Mesenchymal stem cell (in vitro differentiated cells and primary cell): ENCODE data around the gene DNM1L.

Source experiments
- DNase-seq: peaks from one replicate; pipeline ENCODE4 v3.0.0-alpha.2; 2013
- H2AFZ ChIP-seq: one replicate; pipeline ENCODE4 v1.6.1; 2013; ENCODE audit warnings: low read depth, mild to moderate bottlenecking, control low read depth, inconsistent platforms, low read length, moderate library complexity
- H2AK5ac ChIP-seq: 2 replicates; pipeline ENCODE4 v1.6.1; 2013; ENCODE audit warnings: low read length, moderate library complexity, mild to moderate bottlenecking, inconsistent platforms; ENCODE audit not compliant: severe bottlenecking
- H2BK120ac ChIP-seq: one replicate; pipeline ENCODE4 v1.6.1; 2013; ENCODE audit warnings: low read depth, mild to moderate bottlenecking, inconsistent platforms, low read length, moderate library complexity
- H2BK12ac ChIP-seq, 2 experiments: one replicate each; pipeline ENCODE4 v1.6.1; 2013; ENCODE audit warnings: inconsistent platforms in 2 of 2, low read length in 2 of 2, mild to moderate bottlenecking in 2 of 2, moderate library complexity in 2 of 2, control low read depth in 1 of 2
- H2BK15ac ChIP-seq: one replicate; pipeline ENCODE4 v1.6.1; 2013; ENCODE audit warnings: mild to moderate bottlenecking, low read depth, inconsistent platforms; ENCODE audit not compliant: poor library complexity, severe bottlenecking
- H2BK5ac ChIP-seq: 2 replicates; pipeline ENCODE4 v1.6.1; 2013; ENCODE audit warnings: low read depth, mild to moderate bottlenecking, low read length, control low read depth, inconsistent platforms; ENCODE audit not compliant: poor library complexity, severe bottlenecking
- H3K14ac ChIP-seq, 2 experiments: one replicate each; pipeline ENCODE4 v1.6.1; 2013; ENCODE audit warnings: inconsistent platforms in 2 of 2, low read length in 2 of 2, control low read depth in 1 of 2, mild to moderate bottlenecking in 1 of 2, moderate library complexity in 1 of 2
- H3K18ac ChIP-seq, 2 experiments: one replicate each; pipeline ENCODE4 v1.6.1; 2013; ENCODE audit warnings: inconsistent platforms in 2 of 2, low read length in 2 of 2, control low read depth in 1 of 2, low read depth in 1 of 2, mild to moderate bottlenecking in 1 of 2
- H3K23ac ChIP-seq, 2 experiments: one replicate each; pipeline ENCODE4 v1.6.1; 2013; ENCODE audit warnings: inconsistent platforms in 2 of 2, low read length in 2 of 2, mild to moderate bottlenecking in 2 of 2, moderate library complexity in 2 of 2, control low read depth in 1 of 2
- H3K27ac ChIP-seq: 2 replicates; pipeline ENCODE4 v1.5.1; 2013; ENCODE audit warnings: mild to moderate bottlenecking, moderate library complexity, low read length, control low read depth, inconsistent platforms; ENCODE audit not compliant: poor library complexity, severe bottlenecking
- H3K27me3 ChIP-seq, 2 experiments: 2 replicates each; pipeline versions ENCODE4 v1.6.1 to v1.7.0; 2013; ENCODE audit warnings: low read length in 2 of 2, mild to moderate bottlenecking in 2 of 2, moderate library complexity in 2 of 2, control low read depth in 1 of 2, inconsistent platforms in 1 of 2; ENCODE audit not compliant: control insufficient read depth in 1 of 2, insufficient read depth in 1 of 2
- H3K36me3 ChIP-seq, 2 experiments: 2 replicates each; pipeline versions ENCODE4 v1.6.1 to v1.7.0; 2013; ENCODE audit warnings: low read length in 2 of 2, control low read depth in 1 of 2, inconsistent platforms in 1 of 2, low read depth in 1 of 2, mild to moderate bottlenecking in 1 of 2; ENCODE audit not compliant: insufficient read depth in 2 of 2, control insufficient read depth in 1 of 2
- H3K4ac ChIP-seq, 2 experiments: one replicate each; pipeline ENCODE4 v1.6.1; 2013; ENCODE audit warnings: inconsistent platforms in 2 of 2, low read length in 2 of 2, mild to moderate bottlenecking in 2 of 2, moderate library complexity in 2 of 2, control low read depth in 1 of 2, low read depth in 1 of 2
- H3K4me1 ChIP-seq: 2 replicates; pipeline ENCODE4 v1.6.1; 2013; ENCODE audit warnings: low read depth, low read length, control low read depth; ENCODE audit not compliant: control insufficient read depth, insufficient read depth
- H3K4me2 ChIP-seq: 2 replicates; pipeline ENCODE4 v1.6.1; 2013; ENCODE audit warnings: low read length, mild to moderate bottlenecking, inconsistent platforms; ENCODE audit not compliant: poor library complexity, severe bottlenecking
- H3K4me3 ChIP-seq, 2 experiments: 2 replicates each; pipeline versions ENCODE4 v1.5.1 to v1.7.0; 2013; ENCODE audit warnings: low read length in 2 of 2, mild to moderate bottlenecking in 2 of 2, control low read depth in 1 of 2, low read depth in 1 of 2; ENCODE audit not compliant: insufficient read depth in 1 of 2
- H3K79me1 ChIP-seq: replicated peaks from 2 replicates; pipeline ENCODE4 v1.6.1; 2013; ENCODE audit warnings: mild to moderate bottlenecking, control low read depth, low read length, inconsistent platforms; ENCODE audit not compliant: poor library complexity, severe bottlenecking
- H3K9ac ChIP-seq: 2 replicates; pipeline ENCODE4 v1.7.0; 2013; ENCODE audit warnings: mild to moderate bottlenecking, low read length, moderate library complexity
- H3K9me3 ChIP-seq: 2 replicates; pipeline ENCODE4 v1.7.0; 2013; ENCODE audit warnings: mild to moderate bottlenecking, low read length; ENCODE audit not compliant: control insufficient read depth
- H4K8ac ChIP-seq: one replicate; pipeline ENCODE4 v1.6.1; 2013; ENCODE audit warnings: inconsistent platforms, mild to moderate bottlenecking, low read length, moderate library complexity
- H4K91ac ChIP-seq: one replicate; pipeline ENCODE4 v1.6.1; 2013; ENCODE audit warnings: mild to moderate bottlenecking, low read length, inconsistent platforms
- WGBS: methylation state at CpG from one replicate; pipeline ENCODE4 v1.1.7; 2013; ENCODE audit warnings: mixed read lengths; 5-methylcytosine and 5-hydroxymethylcytosine counted together

Gene DNM1L

GRCh38 chr12:32736445-32736844, 57.3 kb downstream of the DNM1L start:
- Histone ChIP-seq H3K4ac (no peak overlapping the region), H2BK120ac (no peak overlapping the region), H3K14ac (no peak overlapping the region), H4K8ac (no peak overlapping the region), H3K27me3 (no peaks in the 10 kb centered on the region), H2BK15ac (no peak overlapping the region), H2BK5ac (no peak overlapping the region), H3K79me1 (peaks cover 15% of the 10 kb centered on the region), H3K9me3 (no peaks in the 10 kb centered on the region), H3K4me2 (no peak overlapping the region), H4K91ac (no peak overlapping the region), H2AK5ac (no peak overlapping the region), H2AFZ (no peak overlapping the region), H3K9ac (no peak overlapping the region), H3K27ac (no peak overlapping the region), H3K36me3 (peaks cover 14 to 94% of the 10 kb centered on the region in 2 experiments), H3K4me1 (no peaks in the 10 kb centered on the region), H3K18ac (no peak overlapping the region), H2BK12ac (no peak overlapping the region), H3K23ac (no peak overlapping the region), H3K4me3 (no peak overlapping the region)
- 91% methylated on average over 3 of the region's 3 CpGs for WGBS
- no peak for DNase-seq

- no peaks in the 10 kb centered on the region for H3K9me3 ChIP-seq
- no peak overlapping the region for H4K91ac ChIP-seq
- H3K27me3 ChIP-seq = no peaks in the 10 kb centered on the region
- H3K4me2 ChIP-seq = no peak overlapping the region
- peaks cover 13% of the 10 kb centered on the region for H3K79me1 ChIP-seq
- no peak overlapping the region for H2BK15ac ChIP-seq
- peaks cover 18 to 94% of the 10 kb centered on the region in 2 experiments for H3K36me3 ChIP-seq
- no peak overlapping the region for H2AFZ ChIP-seq
- H3K23ac ChIP-seq = no peak overlapping the region
- no peak overlapping the region for H3K9ac ChIP-seq
- no peak overlapping the region for H3K4me3 ChIP-seq
- H4K8ac ChIP-seq = no peak overlapping the region
- no peak overlapping the region for H3K4ac ChIP-seq
- no peak overlapping the region for H3K27ac ChIP-seq
- H3K14ac ChIP-seq = no peak overlapping the region
- H2BK12ac ChIP-seq = no peak overlapping the region
- H3K4me1 ChIP-seq = no peaks in the 10 kb centered on the region
- H2BK120ac ChIP-seq = no peak overlapping the region
- DNase-seq = no peak
- H2BK5ac ChIP-seq = no peak overlapping the region
- WGBS = 100% methylated on average over 1 of the region's 2 CpGs
- H2AK5ac ChIP-seq = no peak overlapping the region
- H3K18ac ChIP-seq = no peak overlapping the region
These were observed 58.6 kb downstream of the DNM1L start for GRCh38 chr12:32737715-32738114.

GRCh38 chr12:32739279-32739678, 60.2 kb downstream of the DNM1L start:
- H3K4me1 ChIP-seq = no peaks in the 10 kb centered on the region
- no peak overlapping the region for H3K23ac ChIP-seq
- H3K9me3 ChIP-seq = no peaks in the 10 kb centered on the region
- no peak overlapping the region for H3K27ac ChIP-seq
- H2AFZ ChIP-seq = no peak overlapping the region
- no peak overlapping the region for H2BK120ac ChIP-seq
- no peak overlapping the region for H2BK15ac ChIP-seq
- H4K8ac ChIP-seq = no peak overlapping the region
- H2AK5ac ChIP-seq = no peak overlapping the region
- H2BK12ac ChIP-seq = no peak overlapping the region
- H3K4me2 ChIP-seq = no peak overlapping the region
- no peak overlapping the region for H3K18ac ChIP-seq
- WGBS = 88% methylated on average over 2 of the region's 2 CpGs
- peaks cover 14% of the 10 kb centered on the region for H3K79me1 ChIP-seq
- H3K4ac ChIP-seq = no peak overlapping the region
- H2BK5ac ChIP-seq = no peak overlapping the region
- H3K27me3 ChIP-seq = no peaks in the 10 kb centered on the region
- H4K91ac ChIP-seq = no peak overlapping the region
- no peak overlapping the region for H3K9ac ChIP-seq
- H3K4me3 ChIP-seq = no peak overlapping the region
- peaks cover 18 to 95% of the 10 kb centered on the region in 2 experiments for H3K36me3 ChIP-seq
- DNase-seq = no peak
- H3K14ac ChIP-seq = no peak overlapping the region

GRCh38 chr12:32742133-32742532, 63.0 kb downstream of the DNM1L start:
- Histone ChIP-seq H3K4me1 (no peaks in the 10 kb centered on the region), H3K4me3 (no peak overlapping the region), H2BK12ac (no peak overlapping the region), H2BK120ac (no peak overlapping the region), H3K27ac (no peak overlapping the region), H3K4me2 (no peak overlapping the region), H4K8ac (no peak overlapping the region), H2AK5ac (no peak overlapping the region), H3K23ac (no peak overlapping the region), H3K14ac (no peak overlapping the region), H2BK5ac (no peak overlapping the region), H2BK15ac (no peak overlapping the region), H3K36me3 (peaks cover 19 to 97% of the 10 kb centered on the region in 2 experiments), H3K9ac (no peak overlapping the region), H3K9me3 (no peaks in the 10 kb centered on the region), H2AFZ (no peak overlapping the region), H3K4ac (no peak overlapping the region), H4K91ac (no peak overlapping the region), H3K79me1 (peaks cover 6% of the 10 kb centered on the region), H3K27me3 (no peaks in the 10 kb centered on the region), H3K18ac (no peak overlapping the region)
- DNase-seq = no peak
- 97% methylated on average over 8 of the region's 10 CpGs for WGBS
